Aorta (tissue), 5 donors: Measurements from ENCODE around the gene A2ML1. TPM values are rescaled to one million over a fixed set of nuclear protein-coding genes. Genes with fewer than 3 reads are reported as not detected.
A peak's percentile ranks its signal among the peaks of the same experiment; 100 is the strongest.

Experiments
- ATAC-seq: fragments of 200-7000 bp; cut with Tn5 transposase; one replicate; pipeline ENCODE4 v1.9.1; 2022; ENCODE audit warnings: moderate library complexity; ENCODE audit not compliant: low FRiP score
- DNase-seq, 2 donors: peaks; one replicate each; pipeline ENCODE4 v3.0.0-alpha.2; 2020
- H3K27ac ChIP-seq, 2 donors: one replicate each; pipeline ENCODE4 v1.5.1; 2013; ENCODE audit warnings: low read length in 2 of 2, mild to moderate bottlenecking in 2 of 2, moderate library complexity in 2 of 2, control low read depth in 1 of 2, inconsistent platforms in 1 of 2, low read depth in 1 of 2
- H3K27me3 ChIP-seq, 2 donors: one replicate each; pipeline ENCODE4 v1.6.1; 2013; ENCODE audit warnings: control low read depth in 1 of 2, low read length in 1 of 2, mild to moderate bottlenecking in 1 of 2, moderate library complexity in 1 of 2; ENCODE audit not compliant: insufficient read depth in 2 of 2, control insufficient read depth in 1 of 2
- H3K36me3 ChIP-seq, 2 donors: one replicate each; pipeline ENCODE4 v1.6.1; 2013; ENCODE audit warnings: control low read depth in 1 of 2, low read length in 1 of 2, mild to moderate bottlenecking in 1 of 2; ENCODE audit not compliant: insufficient read depth in 2 of 2, control insufficient read depth in 1 of 2
- H3K4me1 ChIP-seq, 2 donors: one replicate each; pipeline ENCODE4 v1.6.1; 2013; ENCODE audit warnings: low read length in 2 of 2, control low read depth in 1 of 2, mild to moderate bottlenecking in 1 of 2, moderate library complexity in 1 of 2; ENCODE audit not compliant: insufficient read depth in 2 of 2, control insufficient read depth in 1 of 2
- H3K4me3 ChIP-seq, 2 donors: one replicate each; pipeline ENCODE4 v1.5.1; 2013; ENCODE audit warnings: low read length in 2 of 2, control low read depth in 1 of 2, mild to moderate bottlenecking in 1 of 2
- H3K9me3 ChIP-seq: one replicate; pipeline ENCODE4 v1.6.1; 2013; ENCODE audit warnings: mild to moderate bottlenecking, low read length; ENCODE audit not compliant: control insufficient read depth
- WGBS, 2 donors: extraction: QIAGEN DNeasy Blood & Tissue Kit; methylation state at CpG; one replicate each; pipeline ENCODE4 v1.1.7; 2013; 5-methylcytosine and 5-hydroxymethylcytosine counted together
- intact Hi-C, 2 donors: fragments of 100-400 bp; cut with DNase I; formaldehyde crosslinking; loops; one replicate each; pipeline versions ENCODE4 v1.14.2 to v1.15.0; 2022
- long read RNA-seq, 2 donors: library from polyadenylated mRNA; unstranded; transcript quantifications; one replicate each; pipeline ENCODE4 v2.0.0, GENCODE V29; 2020 to 2021
- polyA plus RNA-seq, 2 donors: library from polyadenylated mRNA; stranded (reverse); fragments of 200-250 nt; gene quantifications; one replicate each; pipeline ENCODE4 v1.2.3, GENCODE V29; 2013
- total RNA-seq, 2 donors: library from RNA; stranded (reverse); fragmentation: NEBNext Ultra II Directional; extraction: Animal tissue kit (Norgen Biotek cat#: 25700); gene quantifications; one replicate each; pipeline ENCODE4 v1.2.1, GENCODE V29; 2021
- donor health status: healthy with polysubstance abuse.
- donor health status: Bipolar disorder and iron deficiency.
- donor health status: DM: no; HTN: no; CAD: no.
- donor health status: DM: no; HTN: no; CAD: no.
- donor health status: DM: yes; HTN: yes; CAD: no.

A2ML1 gene
- under 1 TPM; 0.06 to 0.27 TPM for total RNA-seq
- polyA plus RNA-seq: under 1 TPM; 0.15 to 0.63 TPM
- long read RNA-seq, donor 1: 0 reads
- long read RNA-seq, donor 2, partial matches to known transcripts: 1 of 1 reads
- long read RNA-seq, donor 2, other reads (novel, unspliced or antisense): 0 of 1 reads

- 95 to 99% methylated on average over 3 of the region's 3 CpGs for WGBS, 2 donors
- DNase-seq (no peak), ATAC-seq (no peak)
- intact Hi-C loops: no loop called here
- Histone ChIP-seq H3K4me1 (peaks cover 0 to 4% of the 10 kb centered on the region in 2 donors), H3K27me3 (no peaks in the 10 kb centered on the region), H3K27ac (no peak within 1 kb of the TSS), H3K4me3 (no peak within 1 kb of the TSS), H3K9me3 (no peaks in the 10 kb centered on the region), H3K36me3 (no peaks in the 10 kb centered on the region)
These were observed at the start of gene A2ML1 for GRCh38 chr12:8822298-8822697. Gene A2ML1, plus strand, starts transcription at chr12:8822621. Its CDS starts 31 bp downstream, at chr12:8822652.

GRCh38 chr12:8773461-8773860, 49.0 kb upstream of the A2ML1 start:
- H3K4me3 ChIP-seq: no peak overlapping the region
- H3K27me3 ChIP-seq: no peaks in the 10 kb centered on the region
- ATAC-seq (peak; percentile 69), DNase-seq (peak in 1 of 2 donors; percentile 48)
- H3K36me3 ChIP-seq: peaks cover 0 to 3% of the 10 kb centered on the region in 2 donors
- no peaks in the 10 kb centered on the region for H3K9me3 ChIP-seq
- peak overlapping the region in 1 of 2 donors; percentile 28 for H3K27ac ChIP-seq
- WGBS, 2 donors: 35% methylated on average over 10 of the region's 10 CpGs
- intact Hi-C loops: no loop called here
- H3K4me1 ChIP-seq: peaks cover 0 to 3% of the 10 kb centered on the region in 2 donors

- no peaks in the 10 kb centered on the region for H3K27me3 ChIP-seq
- H3K4me1 ChIP-seq: peaks cover 0 to 2% of the 10 kb centered on the region in 2 donors
- peak overlapping the region in 1 of 2 donors; percentile 97 for H3K27ac ChIP-seq
- ATAC-seq (peak; percentile 71), DNase-seq (no peak)
- 26 to 38% methylated on average over 4 of the region's 4 CpGs for WGBS, 2 donors
- H3K9me3 ChIP-seq: no peaks in the 10 kb centered on the region
- H3K4me3 ChIP-seq: no peak overlapping the region
- intact Hi-C loops: loop anchor here (5.0 kb wide), 2 partner anchors 42 to 82 kb away; partner anchors contain the start of gene RIMKLB (in 2 of the 2)
- no peaks in the 10 kb centered on the region for H3K36me3 ChIP-seq
These were observed 43.1 kb upstream of the A2ML1 start for GRCh38 chr12:8779281-8779680.

GRCh38 chr12:8779862-8780261, 42.6 kb upstream of the A2ML1 start:
- 50 to 51% methylated on average over 2 of the region's 2 CpGs for WGBS, 2 donors
- H3K27ac ChIP-seq: no peak overlapping the region
- intact Hi-C loops: loop anchor here (5.0 kb wide), 2 partner anchors 43 to 83 kb away; partner anchors contain the start of gene RIMKLB (in 2 of the 2)

GRCh38 chr12:8780389-8780788, 42.0 kb upstream of the A2ML1 start:
- Histone ChIP-seq H3K36me3 (no peaks in the 10 kb centered on the region), H3K27me3 (no peaks in the 10 kb centered on the region), H3K9me3 (no peaks in the 10 kb centered on the region), H3K4me3 (no peak overlapping the region), H3K4me1 (peaks cover 0 to 2% of the 10 kb centered on the region in 2 donors), H3K27ac (no peak overlapping the region)
- DNase-seq: no peak
- ATAC-seq: no peak
- 11 to 25% methylated on average over 1 of the region's 1 CpG for WGBS, 2 donors
- intact Hi-C loops: no loop called here

More at GRCh38 chr12:8779862-8780261, 42.6 kb upstream of the A2ML1 start:
- ATAC-seq: no peak
- Histone ChIP-seq H3K4me3 (no peak overlapping the region), H3K27me3 (no peaks in the 10 kb centered on the region), H3K9me3 (no peaks in the 10 kb centered on the region), H3K36me3 (no peaks in the 10 kb centered on the region), H3K4me1 (peaks cover 0 to 2% of the 10 kb centered on the region in 2 donors)
- no peak for DNase-seq

GRCh38 chr12:8781381-8782127, 40.9 kb upstream of the A2ML1 start:
- no peaks in the 10 kb centered on the region for H3K9me3 ChIP-seq
- peak overlapping the region in 1 of 2 donors; percentile 17 for H3K27ac ChIP-seq
- H3K4me3 ChIP-seq: no peak overlapping the region
- no peak for ATAC-seq
- WGBS, 2 donors: 59 to 70% methylated on average over 2 of the region's 2 CpGs
- no peaks in the 10 kb centered on the region for H3K36me3 ChIP-seq
- H3K27me3 ChIP-seq: no peaks in the 10 kb centered on the region
- intact Hi-C loops: no loop called here
- no peak for DNase-seq
- peaks cover 0 to 2% of the 10 kb centered on the region in 2 donors for H3K4me1 ChIP-seq

- DNase-seq (no peak), ATAC-seq (no peak)
- no peak overlapping the region for H3K4me3 ChIP-seq
- no peaks in the 10 kb centered on the region for H3K27me3 ChIP-seq
- no peaks in the 10 kb centered on the region for H3K9me3 ChIP-seq
- no peak overlapping the region for H3K27ac ChIP-seq
- intact Hi-C loops: no loop called here
- H3K4me1 ChIP-seq: no peaks in the 10 kb centered on the region
- no peaks in the 10 kb centered on the region for H3K36me3 ChIP-seq
These were observed 38.0 kb upstream of the A2ML1 start for GRCh38 chr12:8784290-8784888.

- H3K9me3 ChIP-seq: no peaks in the 10 kb centered on the region
These were observed 36.9 kb upstream of the A2ML1 start for GRCh38 chr12:8785499-8785898.

More at GRCh38 chr12:8785499-8785898, 36.9 kb upstream of the A2ML1 start:
- 82 to 84% methylated on average over 4 of the region's 4 CpGs for WGBS, 2 donors
- no peak for DNase-seq
- Histone ChIP-seq H3K4me3 (no peak overlapping the region), H3K27me3 (no peaks in the 10 kb centered on the region), H3K27ac (no peak overlapping the region), H3K36me3 (no peaks in the 10 kb centered on the region), H3K4me1 (no peaks in the 10 kb centered on the region)
- intact Hi-C loops: no loop called here
- ATAC-seq: no peak
